ENCODE measurements around the gene SBK1.
"Not testable (repeated sequence)": the region's sequence is repeated elsewhere in the genome, so short reads cannot be mapped to it uniquely, and the experiment has no call there.

DNA sequence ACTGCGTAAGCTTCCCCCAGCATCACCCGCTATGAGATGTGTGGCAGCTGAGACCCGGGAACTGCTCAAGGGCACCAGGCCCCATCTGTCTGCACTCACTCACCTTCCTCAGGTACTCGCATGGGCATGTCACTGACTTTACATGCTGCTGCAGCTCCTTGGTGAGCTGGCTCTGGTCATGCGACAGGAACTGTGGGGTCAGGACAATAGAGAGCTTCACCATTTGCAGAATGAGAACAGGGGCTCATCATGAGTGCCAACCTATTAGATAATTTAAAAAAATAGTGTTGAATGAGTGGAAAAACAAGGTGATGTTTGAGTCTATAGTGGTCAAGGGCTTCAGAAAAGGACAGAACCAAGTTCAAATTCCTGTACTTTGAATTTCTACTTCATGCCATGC, 70.3 kb downstream of the SBK1 start:
- TF ChIP-seq, protein P1, sequence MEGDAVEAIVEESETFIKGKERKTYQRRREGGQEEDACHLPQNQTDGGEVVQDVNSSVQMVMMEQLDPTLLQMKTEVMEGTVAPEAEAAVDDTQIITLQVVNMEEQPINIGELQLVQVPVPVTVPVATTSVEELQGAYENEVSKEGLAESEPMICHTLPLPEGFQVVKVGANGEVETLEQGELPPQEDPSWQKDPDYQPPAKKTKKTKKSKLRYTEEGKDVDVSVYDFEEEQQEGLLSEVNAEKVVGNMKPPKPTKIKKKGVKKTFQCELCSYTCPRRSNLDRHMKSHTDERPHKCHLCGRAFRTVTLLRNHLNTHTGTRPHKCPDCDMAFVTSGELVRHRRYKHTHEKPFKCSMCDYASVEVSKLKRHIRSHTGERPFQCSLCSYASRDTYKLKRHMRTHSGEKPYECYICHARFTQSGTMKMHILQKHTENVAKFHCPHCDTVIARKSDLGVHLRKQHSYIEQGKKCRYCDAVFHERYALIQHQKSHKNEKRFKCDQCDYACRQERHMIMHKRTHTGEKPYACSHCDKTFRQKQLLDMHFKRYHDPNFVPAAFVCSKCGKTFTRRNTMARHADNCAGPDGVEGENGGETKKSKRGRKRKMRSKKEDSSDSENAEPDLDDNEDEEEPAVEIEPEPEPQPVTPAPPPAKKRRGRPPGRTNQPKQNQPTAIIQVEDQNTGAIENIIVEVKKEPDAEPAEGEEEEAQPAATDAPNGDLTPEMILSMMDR (IDR thresholded peaks at IDR 0.05) = not testable (repeated sequence)
- not testable (repeated sequence) for TF ChIP-seq POLR2A (IDR thresholded peaks at IDR 0.05)
